ENCODE results near the gene PRIMA1.

The PRIMA1 gene

GRCh38 chr14:93675651-93676050 lies 112.6 kb downstream of the PRIMA1 start:
- DNase-seq (ENCODE audit: low spot score) = no peak

- no peak for DNase-seq (ENCODE audit: low spot score)
Measured at GRCh38 chr14:93674343-93674742, 113.9 kb downstream of the PRIMA1 start.

- DNase-seq (ENCODE audit: low spot score) = no peak
Measured at GRCh38 chr14:93669632-93670031, 118.7 kb downstream of the PRIMA1 start.

Data from ecto neural progenitor cell (in vitro differentiated cells).